T1000 (cell line): ENCODE results near the gene SLC13A2.

Experiments used
- DNase-seq: peaks from one replicate; lab custom pipeline; 2025; ENCODE audit warnings: mixed read lengths; lab: John Stamatoyannopoulos, UW

SLC13A2 gene

GRCh38 chr17:28537219-28537610 lies 63.8 kb downstream of the SLC13A2 start:
- no peak for DNase-seq

- no peak for DNase-seq
These were observed 65.0 kb downstream of the SLC13A2 start for GRCh38 chr17:28538296-28538895.

- no peak for DNase-seq
These were observed 66.8 kb downstream of the SLC13A2 start for GRCh38 chr17:28540231-28540630.

- no peak for DNase-seq
These were observed 68.0 kb downstream of the SLC13A2 start for GRCh38 chr17:28541439-28541838.

- no peak for DNase-seq
These were observed 71.1 kb downstream of the SLC13A2 start for GRCh38 chr17:28544402-28545140.

GRCh38 chr17:28545141-28545503 lies 71.7 kb downstream of the SLC13A2 start:
- no peak for DNase-seq

GRCh38 chr17:28545787-28546415 lies 72.5 kb downstream of the SLC13A2 start:
- DNase-seq, result no peak

GRCh38 chr17:28547096-28547622 lies 73.7 kb downstream of the SLC13A2 start:
- DNase-seq, result no peak
